Measurements from ENCODE around the gene ARRB1.

- no peak for TF ChIP-seq YY1 (IDR thresholded peaks at IDR 0.05)
- TF ChIP-seq, protein P1, sequence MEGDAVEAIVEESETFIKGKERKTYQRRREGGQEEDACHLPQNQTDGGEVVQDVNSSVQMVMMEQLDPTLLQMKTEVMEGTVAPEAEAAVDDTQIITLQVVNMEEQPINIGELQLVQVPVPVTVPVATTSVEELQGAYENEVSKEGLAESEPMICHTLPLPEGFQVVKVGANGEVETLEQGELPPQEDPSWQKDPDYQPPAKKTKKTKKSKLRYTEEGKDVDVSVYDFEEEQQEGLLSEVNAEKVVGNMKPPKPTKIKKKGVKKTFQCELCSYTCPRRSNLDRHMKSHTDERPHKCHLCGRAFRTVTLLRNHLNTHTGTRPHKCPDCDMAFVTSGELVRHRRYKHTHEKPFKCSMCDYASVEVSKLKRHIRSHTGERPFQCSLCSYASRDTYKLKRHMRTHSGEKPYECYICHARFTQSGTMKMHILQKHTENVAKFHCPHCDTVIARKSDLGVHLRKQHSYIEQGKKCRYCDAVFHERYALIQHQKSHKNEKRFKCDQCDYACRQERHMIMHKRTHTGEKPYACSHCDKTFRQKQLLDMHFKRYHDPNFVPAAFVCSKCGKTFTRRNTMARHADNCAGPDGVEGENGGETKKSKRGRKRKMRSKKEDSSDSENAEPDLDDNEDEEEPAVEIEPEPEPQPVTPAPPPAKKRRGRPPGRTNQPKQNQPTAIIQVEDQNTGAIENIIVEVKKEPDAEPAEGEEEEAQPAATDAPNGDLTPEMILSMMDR (IDR thresholded peaks at IDR 0.05; ENCODE audit: low read depth, low read length, missing input control) = no peak
- no peak for TF ChIP-seq SP1 (IDR thresholded peaks at IDR 0.05)
- TF ChIP-seq JUND (IDR thresholded peaks at IDR 0.05) = no peak
- TF ChIP-seq ATF3 (IDR thresholded peaks at IDR 0.05) = no peak
Measured at GRCh38 chr11:75333807-75334140, 17.7 kb downstream of the ARRB1 start.
